BJ (cell line): Measurements from ENCODE around the gene GUCY2D. TPM values are rescaled to one million over a fixed set of nuclear protein-coding genes. Genes with fewer than 3 reads are reported as not detected.
"Not testable (repeated sequence)": the region's sequence is repeated elsewhere in the genome, so short reads cannot be mapped to it uniquely, and the experiment has no call there.

Experiments
- CTCF ChIA-PET: fragments of 350-600 bp; formaldehyde crosslinking; extraction: SDS; loops from one replicate; lab custom pipeline; 2021; ENCODE audit warnings: antibody characterized with exemption, inconsistent platforms; lab: Yijun Ruan, JAX
- POLR2A ChIA-PET: fragments of 300-600 bp; sonication (Branson Sonifier 250); formaldehyde crosslinking; extraction: SDS; loops from one replicate; lab custom pipeline; 2021; ENCODE audit warnings: antibody characterized with exemption; lab: Charles Lee
- DNase-seq: peaks from one replicate; pipeline ENCODE4 v3.0.0-alpha.2; 2011; ENCODE audit warnings: low read depth
- H3K27me3 ChIP-seq: 2 replicates; pipeline ENCODE4 v1.6.0; 2011; ENCODE audit warnings: low read length; ENCODE audit not compliant: control insufficient read depth, insufficient read depth
- H3K36me3 ChIP-seq: 2 replicates; pipeline ENCODE4 v1.5.1; 2011; ENCODE audit warnings: low read length; ENCODE audit not compliant: control insufficient read depth, insufficient read depth
- H3K4me3 ChIP-seq: 2 replicates; pipeline ENCODE4 v1.5.1; 2011; ENCODE audit warnings: low read depth, mild to moderate bottlenecking, control low read depth, low read length
- CTCF ChIP-seq: IDR thresholded peaks from 2 replicates; pipeline ENCODE4 v1.5.1; 2011; ENCODE audit warnings: low read depth, mild to moderate bottlenecking, control low read depth, inconsistent platforms, low read length, moderate library complexity; ENCODE audit not compliant: insufficient read depth
- polyA minus RNA-seq: library from RNA; depleted of rRNA, polyadenylated mRNA; stranded (reverse); fragments of >200 nt; gene quantifications from 2 replicates; pipeline ENCODE4 v1.2.3, GENCODE V29; 2011; rRNA and poly(A)+ RNA removed
- polyA plus RNA-seq: library from polyadenylated mRNA; depleted of rRNA; stranded (reverse); fragments of >200 nt; gene quantifications from 2 replicates; pipeline ENCODE4 v1.2.3, GENCODE V29; 2011; rRNA removed

The GUCY2D gene
- polyA plus RNA-seq = 0.01 TPM in 1 of 2 replicates, not detected in the other
- polyA minus RNA-seq = not detected in 2 replicates

GRCh38 chr17:8001976-8002720 is at the start of gene GUCY2D:
Gene GUCY2D (plus strand): TSS chr17:8002615. CDS start chr17:8003048, 433 bp downstream.
- ChIA-PET POLR2A (no interaction called here), CTCF (interaction anchor here (0.7 to 1.9 kb wide), 11 partner anchors 10 to 59 kb away, joined by 3 to 26 read pairs (median 3); no protein-coding TSS in a partner anchor)
- no peak for DNase-seq
- no peak for TF ChIP-seq CTCF
- no peaks in the 10 kb centered on the region for H3K36me3 ChIP-seq
- no peak within 1 kb of the TSS for H3K4me3 ChIP-seq
- peaks cover 24% of the 10 kb centered on the region for H3K27me3 ChIP-seq

DNA sequence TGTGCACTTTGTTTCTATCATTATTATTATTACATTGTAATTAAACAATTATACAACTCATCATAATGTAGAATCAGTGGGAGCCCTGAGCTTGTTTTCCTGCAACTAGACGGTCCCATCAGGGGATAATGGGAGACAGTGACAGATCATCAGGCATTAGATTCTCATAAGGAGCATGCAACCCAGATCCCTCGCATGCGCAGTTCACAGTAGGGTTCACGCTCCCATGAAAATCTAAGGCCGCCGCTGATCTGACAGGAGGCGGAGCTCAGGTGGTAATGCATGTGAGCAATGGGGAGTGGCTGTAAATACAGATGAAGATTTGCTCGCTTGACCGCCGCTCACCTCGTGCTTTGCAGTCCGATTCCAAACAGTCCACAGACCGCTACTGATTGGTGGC is 49.1 kb upstream of the GUCY2D start:
- H3K36me3 ChIP-seq, DNase-seq, H3K27me3 ChIP-seq, H3K4me3 ChIP-seq, POLR2A ChIA-PET: not testable (repeated sequence)
- CTCF ChIA-PET = interaction anchor here (0.9 to 1.4 kb wide), 2 partner anchors 9 to 21 kb away, joined by 3 read pairs; partner anchors contain the start of genes CNTROB and TRAPPC1

GRCh38 chr17:7955414-7956227 is 46.8 kb upstream of the GUCY2D start:
- Histone ChIP-seq H3K27me3 (no peaks in the 10 kb centered on the region), H3K4me3 (no peak overlapping the region), H3K36me3 (no peaks in the 10 kb centered on the region)
- ChIA-PET POLR2A (no interaction called here), CTCF (interaction anchor here (1.1 to 1.5 kb wide), 3 partner anchors 23 to 102 kb away, joined by 3 to 4 read pairs (median 4); no protein-coding TSS in a partner anchor)
- no peak for DNase-seq
- no peak for TF ChIP-seq CTCF

DNA sequence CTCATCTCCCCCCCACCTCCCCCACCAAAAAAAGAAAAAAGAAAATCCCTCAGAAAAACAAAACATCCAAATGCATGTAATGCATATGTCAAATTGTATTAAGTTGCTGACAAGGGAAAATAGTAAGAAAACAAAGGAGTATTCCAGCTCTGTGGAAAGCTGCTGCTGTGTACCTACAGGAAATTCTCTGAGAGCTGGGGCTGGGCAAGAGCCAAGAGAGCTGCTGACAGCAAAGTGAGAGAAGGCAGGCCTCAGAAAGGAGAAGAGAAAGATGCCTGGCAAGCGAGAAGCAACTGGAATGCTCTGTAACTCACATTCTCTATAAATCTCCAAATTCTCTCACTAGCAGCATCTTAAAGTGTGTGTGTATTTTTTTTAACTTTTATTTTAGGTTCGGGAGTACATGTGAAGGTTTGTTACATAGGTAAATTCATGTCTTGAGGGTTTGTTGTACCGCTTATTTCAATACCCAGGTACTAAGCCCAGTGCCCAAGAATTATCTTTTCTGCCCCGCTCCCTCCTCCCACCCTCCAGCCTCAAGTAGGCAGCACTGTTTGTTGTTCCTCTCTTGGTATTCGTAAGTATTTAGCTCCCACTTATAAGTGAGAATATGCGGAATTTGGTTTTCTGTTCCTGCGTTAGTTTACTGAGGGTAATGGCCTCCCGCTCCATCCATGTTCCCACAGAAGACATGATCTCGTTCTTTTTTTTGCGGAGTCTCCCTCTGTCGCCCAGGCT is 46.0 kb upstream of the GUCY2D start:
- TF ChIP-seq CTCF = no peak

GRCh38 chr17:7959503-7960253 is 42.7 kb upstream of the GUCY2D start:
- H3K27me3 ChIP-seq = peaks cover 2% of the 10 kb centered on the region; the same call in 1 of the 2 replicates
- no peak for TF ChIP-seq CTCF
- H3K36me3 ChIP-seq = no peaks in the 10 kb centered on the region
- no peak overlapping the region for H3K4me3 ChIP-seq
- CTCF ChIA-PET = interaction anchor here (0.7 to 1.0 kb wide), 2 partner anchors 13 to 30 kb away, joined by 3 read pairs; no protein-coding TSS in a partner anchor
- POLR2A ChIA-PET = no interaction called here
- no peak for DNase-seq

More for the DNA sequence above, 46.0 kb upstream of the GUCY2D start:
- Histone ChIP-seq H3K4me3 (no peak overlapping the region), H3K36me3 (no peaks in the 10 kb centered on the region), H3K27me3 (no peaks in the 10 kb centered on the region)
- ChIA-PET POLR2A (no interaction called here), CTCF (interaction anchor here (1.1 to 1.5 kb wide), 3 partner anchors 24 to 101 kb away, joined by 3 to 4 read pairs (median 4); no protein-coding TSS in a partner anchor)
- DNase-seq = no peak
